ENCODE data around the gene BRD3OS.

BRD3OS gene

GRCh38 chr9:134049772-134050588 is 24.7 kb downstream of the BRD3OS start:
- Histone ChIP-seq H3K9me3 (ENCODE audit: control insufficient read depth in 5 of 5, low read length in 5 of 5) (no peaks in the 10 kb centered on the region), H3K4me1 (ENCODE audit: control insufficient read depth in 5 of 5, insufficient read depth in 5 of 5, low read length in 5 of 5) (peaks cover 0 to 23% (median 8%) of the 10 kb centered on the region in 5 donors), H3K9ac (ENCODE audit: low read length in 5 of 5) (no peak overlapping the region), H3K27me3 (ENCODE audit: control insufficient read depth in 5 of 5, insufficient read depth in 4 of 5, low read length in 5 of 5) (no peaks in the 10 kb centered on the region), H3K36me3 (ENCODE audit: control insufficient read depth in 5 of 5, insufficient read depth in 5 of 5, low read length in 5 of 5) (peaks cover 0 to 86% (median 81%) of the 10 kb centered on the region in 5 donors), H3K4me3 (ENCODE audit: low read depth in 1 of 5, low read length in 5 of 5) (no peak overlapping the region), H3K27ac (ENCODE audit: low read depth, low read length) (no peak overlapping the region)

- H3K4me3 ChIP-seq (ENCODE audit: low read depth in 1 of 5, low read length in 5 of 5), result no peak overlapping the region
- no peak overlapping the region for H3K9ac ChIP-seq (ENCODE audit: low read length in 5 of 5)
- H3K27ac ChIP-seq (ENCODE audit: low read depth, low read length), result no peak overlapping the region
- H3K27me3 ChIP-seq (ENCODE audit: control insufficient read depth in 5 of 5, insufficient read depth in 4 of 5, low read length in 5 of 5), result no peaks in the 10 kb centered on the region
- H3K36me3 ChIP-seq (ENCODE audit: control insufficient read depth in 5 of 5, insufficient read depth in 5 of 5, low read length in 5 of 5), result peaks cover 0 to 79% (median 73%) of the 10 kb centered on the region in 5 donors
- no peaks in the 10 kb centered on the region for H3K9me3 ChIP-seq (ENCODE audit: control insufficient read depth in 5 of 5, low read length in 5 of 5)
- H3K4me1 ChIP-seq (ENCODE audit: control insufficient read depth in 5 of 5, insufficient read depth in 5 of 5, low read length in 5 of 5), result peaks cover 7 to 30% (median 16%) of the 10 kb centered on the region in 5 donors
Measured at GRCh38 chr9:134050726-134051125, 25.4 kb downstream of the BRD3OS start.

GRCh38 chr9:134051319-134051718 is 26.0 kb downstream of the BRD3OS start:
- Histone ChIP-seq H3K27me3 (ENCODE audit: control insufficient read depth in 5 of 5, insufficient read depth in 4 of 5, low read length in 5 of 5) (no peaks in the 10 kb centered on the region), H3K9me3 (ENCODE audit: control insufficient read depth in 5 of 5, low read length in 5 of 5) (no peaks in the 10 kb centered on the region), H3K4me1 (ENCODE audit: control insufficient read depth in 5 of 5, insufficient read depth in 5 of 5, low read length in 5 of 5) (peaks cover 8 to 36% (median 22%) of the 10 kb centered on the region in 5 donors), H3K27ac (ENCODE audit: low read depth, low read length) (no peak overlapping the region), H3K36me3 (ENCODE audit: control insufficient read depth in 5 of 5, insufficient read depth in 5 of 5, low read length in 5 of 5) (peaks cover 0 to 73% (median 67%) of the 10 kb centered on the region in 5 donors), H3K9ac (ENCODE audit: low read length in 5 of 5) (no peak overlapping the region), H3K4me3 (ENCODE audit: low read depth in 1 of 5, low read length in 5 of 5) (no peak overlapping the region)

GRCh38 chr9:134052491-134052890 is 27.2 kb downstream of the BRD3OS start:
- H3K27ac ChIP-seq (ENCODE audit: low read depth, low read length), result no peak overlapping the region
- H3K4me1 ChIP-seq (ENCODE audit: control insufficient read depth in 5 of 5, insufficient read depth in 5 of 5, low read length in 5 of 5), result peaks cover 12 to 48% (median 33%) of the 10 kb centered on the region in 5 donors
- no peaks in the 10 kb centered on the region for H3K27me3 ChIP-seq (ENCODE audit: control insufficient read depth in 5 of 5, insufficient read depth in 4 of 5, low read length in 5 of 5)
- H3K9me3 ChIP-seq (ENCODE audit: control insufficient read depth in 5 of 5, low read length in 5 of 5), result no peaks in the 10 kb centered on the region
- no peak overlapping the region for H3K4me3 ChIP-seq (ENCODE audit: low read depth in 1 of 5, low read length in 5 of 5)
- no peak overlapping the region for H3K9ac ChIP-seq (ENCODE audit: low read length in 5 of 5)
- peaks cover 0 to 65% (median 56%) of the 10 kb centered on the region in 5 donors for H3K36me3 ChIP-seq (ENCODE audit: control insufficient read depth in 5 of 5, insufficient read depth in 5 of 5, low read length in 5 of 5)

- Histone ChIP-seq H3K4me1 (ENCODE audit: control insufficient read depth in 5 of 5, insufficient read depth in 5 of 5, low read length in 5 of 5) (peaks cover 12 to 52% (median 37%) of the 10 kb centered on the region in 5 donors), H3K27ac (ENCODE audit: low read depth, low read length) (no peak overlapping the region), H3K9ac (ENCODE audit: low read length in 5 of 5) (no peak overlapping the region), H3K9me3 (ENCODE audit: control insufficient read depth in 5 of 5, low read length in 5 of 5) (no peaks in the 10 kb centered on the region), H3K36me3 (ENCODE audit: control insufficient read depth in 5 of 5, insufficient read depth in 5 of 5, low read length in 5 of 5) (peaks cover 0 to 61% (median 52%) of the 10 kb centered on the region in 5 donors), H3K4me3 (ENCODE audit: low read depth in 1 of 5, low read length in 5 of 5) (no peak overlapping the region), H3K27me3 (ENCODE audit: control insufficient read depth in 5 of 5, insufficient read depth in 4 of 5, low read length in 5 of 5) (no peaks in the 10 kb centered on the region)
Measured at GRCh38 chr9:134052941-134053340, 27.7 kb downstream of the BRD3OS start.

- no peak overlapping the region for H3K4me3 ChIP-seq (ENCODE audit: low read depth in 1 of 5, low read length in 5 of 5)
- H3K36me3 ChIP-seq (ENCODE audit: control insufficient read depth in 5 of 5, insufficient read depth in 5 of 5, low read length in 5 of 5), result peaks cover 0 to 56% (median 47%) of the 10 kb centered on the region in 5 donors
- no peak overlapping the region for H3K9ac ChIP-seq (ENCODE audit: low read length in 5 of 5)
- no peaks in the 10 kb centered on the region for H3K9me3 ChIP-seq (ENCODE audit: control insufficient read depth in 5 of 5, low read length in 5 of 5)
- H3K4me1 ChIP-seq (ENCODE audit: control insufficient read depth in 5 of 5, insufficient read depth in 5 of 5, low read length in 5 of 5), result peaks cover 12 to 57% (median 42%) of the 10 kb centered on the region in 5 donors
- H3K27ac ChIP-seq (ENCODE audit: low read depth, low read length), result no peak overlapping the region
- H3K27me3 ChIP-seq (ENCODE audit: control insufficient read depth in 5 of 5, insufficient read depth in 4 of 5, low read length in 5 of 5), result no peaks in the 10 kb centered on the region
Measured at GRCh38 chr9:134053401-134053871, 28.2 kb downstream of the BRD3OS start.

GRCh38 chr9:134053941-134054761 is 28.9 kb downstream of the BRD3OS start:
- H3K4me3 ChIP-seq (ENCODE audit: low read depth in 1 of 5, low read length in 5 of 5), result no peak overlapping the region
- H3K9me3 ChIP-seq (ENCODE audit: control insufficient read depth in 5 of 5, low read length in 5 of 5), result no peaks in the 10 kb centered on the region
- H3K4me1 ChIP-seq (ENCODE audit: control insufficient read depth in 5 of 5, insufficient read depth in 5 of 5, low read length in 5 of 5), result peaks cover 12 to 60% (median 47%) of the 10 kb centered on the region in 5 donors
- H3K9ac ChIP-seq (ENCODE audit: low read length in 5 of 5), result no peak overlapping the region
- no peak overlapping the region for H3K27ac ChIP-seq (ENCODE audit: low read depth, low read length)
- no peaks in the 10 kb centered on the region for H3K27me3 ChIP-seq (ENCODE audit: control insufficient read depth in 5 of 5, insufficient read depth in 4 of 5, low read length in 5 of 5)
- peaks cover 0 to 49% (median 40%) of the 10 kb centered on the region in 5 donors for H3K36me3 ChIP-seq (ENCODE audit: control insufficient read depth in 5 of 5, insufficient read depth in 5 of 5, low read length in 5 of 5)

- Histone ChIP-seq H3K9ac (ENCODE audit: low read length in 5 of 5) (peak overlapping the region in 2 of 5 donors; percentile 43 to 51), H3K9me3 (ENCODE audit: control insufficient read depth in 5 of 5, low read length in 5 of 5) (no peaks in the 10 kb centered on the region), H3K36me3 (ENCODE audit: control insufficient read depth in 5 of 5, insufficient read depth in 5 of 5, low read length in 5 of 5) (peaks cover 0 to 41% (median 30%) of the 10 kb centered on the region in 5 donors), H3K4me1 (ENCODE audit: control insufficient read depth in 5 of 5, insufficient read depth in 5 of 5, low read length in 5 of 5) (peaks cover 15 to 61% (median 53%) of the 10 kb centered on the region in 5 donors), H3K27ac (ENCODE audit: low read depth, low read length) (no peak overlapping the region), H3K4me3 (ENCODE audit: low read depth in 1 of 5, low read length in 5 of 5) (peak overlapping the region in 3 of 5 donors; percentile 30 to 56 (median 39)), H3K27me3 (ENCODE audit: control insufficient read depth in 5 of 5, insufficient read depth in 4 of 5, low read length in 5 of 5) (no peaks in the 10 kb centered on the region)
Measured at GRCh38 chr9:134054891-134055811, 29.9 kb downstream of the BRD3OS start.

GRCh38 chr9:134055981-134056461 is 30.7 kb downstream of the BRD3OS start:
- H3K4me3 ChIP-seq (ENCODE audit: low read depth in 1 of 5, low read length in 5 of 5), result peak overlapping the region in 3 of 5 donors; percentile 30 to 56 (median 39)
- H3K36me3 ChIP-seq (ENCODE audit: control insufficient read depth in 5 of 5, insufficient read depth in 5 of 5, low read length in 5 of 5), result peaks cover 0 to 33% (median 21%) of the 10 kb centered on the region in 5 donors
- H3K27ac ChIP-seq (ENCODE audit: low read depth, low read length), result no peak overlapping the region
- H3K4me1 ChIP-seq (ENCODE audit: control insufficient read depth in 5 of 5, insufficient read depth in 5 of 5, low read length in 5 of 5), result peaks cover 15 to 70% (median 62%) of the 10 kb centered on the region in 5 donors
- H3K27me3 ChIP-seq (ENCODE audit: control insufficient read depth in 5 of 5, insufficient read depth in 4 of 5, low read length in 5 of 5), result no peaks in the 10 kb centered on the region
- H3K9ac ChIP-seq (ENCODE audit: low read length in 5 of 5), result peak overlapping the region in 1 of 5 donors; percentile 51
- no peaks in the 10 kb centered on the region for H3K9me3 ChIP-seq (ENCODE audit: control insufficient read depth in 5 of 5, low read length in 5 of 5)
